ENCODE measurements around the gene SLFN13. TPM values are rescaled to one million over a fixed set of nuclear protein-coding genes. Genes with fewer than 3 reads are reported as not detected.

The SLFN13 gene
- total and polyA plus RNA-seq, 2 of the 4 experiments (the other 2 are of a cell fraction) = 1.7 to 3.9 TPM

DNA sequence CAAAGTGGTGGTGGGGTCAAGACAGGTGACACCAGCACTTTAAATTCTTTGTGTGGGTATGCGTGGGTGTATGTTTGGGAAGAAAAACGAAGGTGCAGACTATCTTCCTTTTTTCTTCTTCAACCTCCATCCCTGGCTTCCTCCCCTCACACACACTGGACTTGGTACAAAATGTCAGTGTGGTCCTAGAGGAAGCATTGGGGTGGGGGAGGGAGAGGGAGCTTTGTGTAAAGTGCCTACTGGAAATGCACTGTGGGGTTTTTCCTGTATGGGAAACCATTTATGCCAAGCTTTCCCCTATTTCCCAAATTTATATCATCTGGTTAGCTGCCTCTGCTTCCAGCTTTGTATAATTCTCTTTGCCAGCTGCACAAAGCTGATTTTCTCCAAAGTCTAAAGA lies 44.5 kb upstream of the SLFN13 start:
- Histone ChIP-seq H3K27ac (ENCODE audit: insufficient read depth, low read length) (no peak overlapping the region), H3K36me3 (ENCODE audit: control insufficient read depth, insufficient read depth, low read length) (no peaks in the 10 kb centered on the region), H2BK5ac (ENCODE audit: low read depth, low read length, poor library complexity, severe bottlenecking) (no peak overlapping the region), H3K14ac (replicated peaks; ENCODE audit: low read depth, low read length) (no peak overlapping the region), H3K4ac (ENCODE audit: low read depth, low read length) (no peak overlapping the region), H3K18ac (ENCODE audit: low read depth, low read length) (no peak overlapping the region), H3K23ac (ENCODE audit: low read depth, low read length) (no peak overlapping the region), H3K4me2 (ENCODE audit: low read depth, low read length) (no peak overlapping the region), H3K56ac (ENCODE audit: extremely low read depth, insufficient read depth, low read length) (no peak overlapping the region), H2AK5ac (ENCODE audit: low read depth, low read length) (no peak overlapping the region), H3K9me1 (ENCODE audit: insufficient read depth, low read length) (no peaks in the 10 kb centered on the region), H4K91ac (ENCODE audit: insufficient read depth, low read depth, low read length) (no peak overlapping the region), H3K4me1 (ENCODE audit: control insufficient read depth, insufficient read depth, low read length) (no peaks in the 10 kb centered on the region), H2BK15ac (ENCODE audit: low read depth, low read length) (no peak overlapping the region), H3K9ac (ENCODE audit: low read depth, low read length) (no peak overlapping the region), H3K9me3 (ENCODE audit: control insufficient read depth, insufficient read depth, low read length) (peaks cover 7% of the 10 kb centered on the region; the same call in 1 of the 2 replicates), H3K79me1 (ENCODE audit: low read depth in 1 of 2, low read length in 2 of 2) (no peaks in the 10 kb centered on the region), H2BK120ac (ENCODE audit: low read depth, low read length) (no peak overlapping the region), H3K27me3 (ENCODE audit: control insufficient read depth, insufficient read depth, low read length) (peaks cover 54% of the 10 kb centered on the region), H4K8ac (ENCODE audit: low read depth in 2 of 2, low read length in 2 of 2) (no peak overlapping the region), H3K4me3 (ENCODE audit: insufficient read depth, low read depth, low read length) (no peak overlapping the region), H2AK9ac (replicated peaks; ENCODE audit: low read depth, low read length, poor library complexity) (no peak overlapping the region), H4K5ac (ENCODE audit: low read depth, low read length) (no peak overlapping the region), H4K20me1 (ENCODE audit: insufficient read depth, low read length) (no peaks in the 10 kb centered on the region), H2BK20ac (ENCODE audit: low read depth, low read length) (no peak overlapping the region), H2AFZ (replicated peaks; ENCODE audit: low read length, poor library complexity) (no peak overlapping the region)
- intact Hi-C loops (cut with micrococcal nuclease) = no loop called here
- in situ Hi-C loops (cut with MboI; ENCODE audit: low sequenced_read_pairs) = no loop called here
- ATAC-seq (ENCODE audit: low read depth) = no peak
- CTCF ChIA-PET = no interaction called here
- POLR2A ChIA-PET (ENCODE audit: unreplicated experiment) = no interaction called here
- no CpG with 5 or more reads among the region's 2 CpGs for WGBS, 2 experiments (ENCODE audit: extremely low coverage in 2 of 2, insufficient read length in 1 of 2)
- BruUV-seq (replicated peaks) = no TSS peak
- TF ChIP-seq POLR2A (IDR thresholded peaks at IDR 0.05; ENCODE audit: low read depth, low read length) (no peak), RCOR1 (IDR thresholded peaks at IDR 0.05; ENCODE audit: insufficient replicate concordance, low read length) (no peak), SMC3 (IDR thresholded peaks at IDR 0.05; ENCODE audit: low read depth, low read length) (no peak), MAZ (IDR thresholded peaks at IDR 0.05; ENCODE audit: borderline replicate concordance, low read depth, low read length) (no peak), FOS (IDR thresholded peaks at IDR 0.05; ENCODE audit: low read depth, low read length) (no peak), CHD1 (IDR thresholded peaks at IDR 0.05; ENCODE audit: low read depth, low read length) (no peak), CEBPB (IDR thresholded peaks at IDR 0.05; ENCODE audit: low read depth, low read length) (no peak), BHLHE40 (IDR thresholded peaks at IDR 0.05; ENCODE audit: low read depth, low read length) (no peak), MAFK (IDR thresholded peaks at IDR 0.05; ENCODE audit: low read depth, low read length) (no peak), NFE2L2 (IDR thresholded peaks at IDR 0.05; ENCODE audit: low read depth, low read length) (no peak), MXI1 (IDR thresholded peaks at IDR 0.05; ENCODE audit: borderline replicate concordance, low read depth, low read length) (no peak), RFX5 (IDR thresholded peaks at IDR 0.05; ENCODE audit: low read depth, low read length) (no peak), RAD21 (IDR thresholded peaks at IDR 0.05; ENCODE audit: low read length) (no peak), ELK1 (IDR thresholded peaks at IDR 0.05; ENCODE audit: borderline replicate concordance, low read depth, low read length) (no peak)
- TF ChIP-seq, protein P1, sequence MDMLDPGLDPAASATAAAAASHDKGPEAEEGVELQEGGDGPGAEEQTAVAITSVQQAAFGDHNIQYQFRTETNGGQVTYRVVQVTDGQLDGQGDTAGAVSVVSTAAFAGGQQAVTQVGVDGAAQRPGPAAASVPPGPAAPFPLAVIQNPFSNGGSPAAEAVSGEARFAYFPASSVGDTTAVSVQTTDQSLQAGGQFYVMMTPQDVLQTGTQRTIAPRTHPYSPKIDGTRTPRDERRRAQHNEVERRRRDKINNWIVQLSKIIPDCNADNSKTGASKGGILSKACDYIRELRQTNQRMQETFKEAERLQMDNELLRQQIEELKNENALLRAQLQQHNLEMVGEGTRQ (IDR thresholded peaks at IDR 0.05; ENCODE audit: low read depth, low read length) = no peak
- TF ChIP-seq, protein P2, sequence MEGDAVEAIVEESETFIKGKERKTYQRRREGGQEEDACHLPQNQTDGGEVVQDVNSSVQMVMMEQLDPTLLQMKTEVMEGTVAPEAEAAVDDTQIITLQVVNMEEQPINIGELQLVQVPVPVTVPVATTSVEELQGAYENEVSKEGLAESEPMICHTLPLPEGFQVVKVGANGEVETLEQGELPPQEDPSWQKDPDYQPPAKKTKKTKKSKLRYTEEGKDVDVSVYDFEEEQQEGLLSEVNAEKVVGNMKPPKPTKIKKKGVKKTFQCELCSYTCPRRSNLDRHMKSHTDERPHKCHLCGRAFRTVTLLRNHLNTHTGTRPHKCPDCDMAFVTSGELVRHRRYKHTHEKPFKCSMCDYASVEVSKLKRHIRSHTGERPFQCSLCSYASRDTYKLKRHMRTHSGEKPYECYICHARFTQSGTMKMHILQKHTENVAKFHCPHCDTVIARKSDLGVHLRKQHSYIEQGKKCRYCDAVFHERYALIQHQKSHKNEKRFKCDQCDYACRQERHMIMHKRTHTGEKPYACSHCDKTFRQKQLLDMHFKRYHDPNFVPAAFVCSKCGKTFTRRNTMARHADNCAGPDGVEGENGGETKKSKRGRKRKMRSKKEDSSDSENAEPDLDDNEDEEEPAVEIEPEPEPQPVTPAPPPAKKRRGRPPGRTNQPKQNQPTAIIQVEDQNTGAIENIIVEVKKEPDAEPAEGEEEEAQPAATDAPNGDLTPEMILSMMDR (conservative IDR thresholded peaks at IDR 0.05; ENCODE audit: low read depth, low read length) = no peak
- dilution Hi-C loops (cut with HindIII; ENCODE audit: low sequenced_read_pairs, unreplicated experiment) = no loop called here
- DNase-seq = no peak

Data from IMR-90 (cell line).